Raji (cell line): ENCODE results near the gene DCK.

Experiments used
- POLR2A ChIP-seq: IDR thresholded peaks from 2 replicates; pipeline ENCODE4 v1.6.1; 2011; ENCODE audit warnings: low read depth, low read length, control low read depth; ENCODE audit not compliant: insufficient read depth

DCK gene

DNA sequence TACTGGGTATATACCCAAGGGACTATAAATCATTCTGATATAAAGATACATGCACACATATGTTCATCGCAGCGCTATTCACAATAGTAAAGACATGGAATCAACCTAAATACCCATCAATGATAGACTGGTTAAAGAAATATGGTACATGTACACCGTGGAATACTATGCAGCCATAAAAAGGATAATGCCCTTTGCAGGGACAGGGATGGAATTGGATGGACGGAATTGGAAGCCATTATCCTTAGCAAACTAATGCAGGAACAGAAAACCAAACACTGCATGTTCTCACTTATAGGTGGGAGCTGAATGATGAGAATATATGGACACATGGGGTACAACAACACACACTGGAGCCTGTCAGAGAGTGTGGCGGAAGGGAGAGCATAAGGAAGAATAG is 55.9 kb downstream of the DCK start:
- no peak for TF ChIP-seq POLR2A

DNA sequence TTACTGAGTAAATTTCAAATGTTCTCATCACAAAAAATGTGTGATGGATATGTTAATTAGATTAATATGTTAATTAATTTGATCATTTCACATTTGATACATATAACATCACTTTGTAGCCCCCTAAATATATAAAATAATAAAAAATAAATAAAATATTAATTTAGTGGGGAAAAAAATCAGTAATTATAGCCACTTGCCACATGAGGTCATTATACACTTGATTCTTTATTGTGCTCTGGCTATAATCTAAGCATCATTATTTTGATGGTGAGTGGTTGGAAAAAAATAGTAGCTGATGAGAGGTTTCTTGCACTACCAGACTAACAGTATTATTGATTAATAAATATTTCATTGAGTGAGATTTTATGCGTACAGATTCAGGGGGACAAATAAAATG is 57.4 kb downstream of the DCK start:
- no peak for TF ChIP-seq POLR2A

DNA sequence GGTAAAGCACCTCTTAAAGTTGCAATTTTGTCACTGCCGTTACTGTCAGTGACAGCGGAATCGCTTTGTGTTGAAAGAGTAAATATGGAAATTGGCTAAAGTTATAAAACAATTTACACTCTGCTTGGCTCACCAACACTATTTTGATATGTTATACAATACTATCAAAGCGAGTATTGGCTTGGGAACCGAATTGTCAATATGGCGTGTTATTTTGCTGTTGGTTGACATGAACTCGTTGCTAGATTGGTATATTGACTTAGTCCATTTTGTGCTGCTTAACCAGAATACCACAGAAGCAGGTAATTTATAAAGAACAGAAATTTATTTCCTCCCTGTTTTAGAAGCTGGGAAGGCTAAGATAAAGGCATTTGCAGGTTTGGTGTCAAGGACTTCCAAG is 58.6 kb downstream of the DCK start:
- no peak for TF ChIP-seq POLR2A

DNA sequence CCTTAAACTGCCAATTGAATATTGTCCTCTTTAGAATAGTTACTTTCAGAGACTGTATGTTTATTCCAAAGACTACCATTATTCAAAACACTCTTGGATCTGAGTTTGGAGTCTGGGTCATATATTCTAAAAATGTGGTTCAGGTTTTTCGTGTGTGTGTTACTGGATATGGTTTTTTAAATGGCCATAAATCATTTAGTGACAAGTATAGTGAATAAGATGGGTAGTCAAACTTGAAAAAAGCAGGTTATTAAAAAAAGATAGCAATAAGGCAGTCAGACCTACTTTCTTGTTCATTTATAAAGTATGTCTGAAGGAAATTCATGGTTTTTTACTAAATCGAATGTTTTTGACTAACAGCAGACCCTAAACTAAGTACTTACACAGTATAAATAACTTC is 59.3 kb downstream of the DCK start:
- no peak for TF ChIP-seq POLR2A

DNA sequence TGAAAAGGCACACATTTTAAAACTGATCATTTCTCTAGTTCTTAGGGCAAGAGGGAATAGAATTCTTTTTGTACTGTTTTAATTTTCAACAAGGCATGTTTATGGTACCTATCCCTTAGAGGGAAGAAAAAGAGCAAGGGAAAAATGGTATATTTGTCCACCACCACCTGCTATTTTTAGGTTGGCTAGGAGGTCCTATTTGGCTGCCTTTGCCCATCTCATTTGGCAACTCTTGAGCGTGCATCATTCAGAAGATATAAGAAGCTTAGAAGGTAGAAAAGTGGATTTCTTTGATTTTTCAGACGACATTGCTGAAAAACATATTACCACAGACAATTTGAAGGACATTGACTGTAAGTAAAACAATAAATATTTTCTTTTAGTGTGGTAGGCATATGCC is 69.0 kb downstream of the DCK start:
- no peak for TF ChIP-seq POLR2A

DNA sequence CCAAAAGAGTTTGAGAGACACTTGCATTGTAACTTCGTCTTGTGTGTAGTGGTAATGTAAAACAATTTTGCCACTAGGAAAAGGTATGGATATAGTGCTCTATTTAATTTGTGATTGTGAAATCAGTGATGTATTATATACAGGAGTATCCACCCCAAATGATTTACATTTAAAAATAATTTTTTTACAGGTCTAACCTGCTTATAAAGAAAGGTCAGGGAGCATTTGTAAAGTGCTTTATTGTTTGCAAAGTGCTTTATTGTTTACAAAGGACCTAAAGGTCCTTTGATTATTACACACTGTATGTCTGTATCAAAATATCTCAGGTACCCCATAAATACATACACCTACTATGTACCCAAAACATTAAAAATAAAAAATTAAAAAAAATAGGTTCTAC is 70.3 kb downstream of the DCK start:
- no peak for TF ChIP-seq POLR2A

DNA sequence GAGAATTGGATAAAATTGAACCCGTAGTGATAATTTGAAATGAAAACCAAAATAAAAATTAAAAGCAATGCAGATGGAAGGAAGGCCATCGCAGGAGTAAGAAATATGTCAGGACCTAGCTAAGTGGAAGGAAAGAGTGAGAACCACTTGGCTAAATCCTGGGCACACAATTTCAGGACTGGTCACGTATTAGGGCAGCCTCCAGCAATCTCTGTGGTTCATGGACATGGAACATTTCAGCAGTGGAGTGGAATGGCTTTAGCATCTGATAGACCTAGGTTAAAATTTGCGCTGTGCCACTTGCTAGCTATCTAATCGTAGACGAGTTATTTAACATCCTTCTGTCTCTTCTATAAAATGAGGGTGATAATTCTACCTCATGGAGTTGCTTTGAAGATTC is 71.1 kb downstream of the DCK start:
- no peak for TF ChIP-seq POLR2A

DNA sequence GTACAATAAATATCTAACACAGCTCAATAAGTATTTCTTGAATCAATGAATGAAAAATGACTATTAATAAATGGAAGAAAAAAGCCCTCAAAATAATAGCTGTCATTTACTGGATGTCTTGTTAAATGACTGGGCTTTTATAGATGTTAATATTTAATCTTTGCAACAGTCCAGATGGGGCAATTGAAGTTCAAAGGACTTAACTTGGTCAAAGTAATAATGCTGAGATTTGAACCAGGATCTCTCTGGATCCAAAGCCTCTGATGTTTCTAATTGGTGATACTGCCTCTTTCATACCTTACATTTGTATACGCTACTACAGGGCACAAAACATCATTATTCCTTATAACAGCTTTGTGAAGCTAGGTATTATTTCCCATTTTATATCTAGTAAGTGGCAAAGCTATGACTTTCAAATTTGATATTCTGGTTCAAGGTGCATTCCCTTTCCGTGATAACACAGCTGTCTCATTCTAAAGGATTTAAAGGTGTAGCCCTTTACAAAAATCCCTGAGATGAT is 72.6 kb downstream of the DCK start:
- no peak for TF ChIP-seq POLR2A

DNA sequence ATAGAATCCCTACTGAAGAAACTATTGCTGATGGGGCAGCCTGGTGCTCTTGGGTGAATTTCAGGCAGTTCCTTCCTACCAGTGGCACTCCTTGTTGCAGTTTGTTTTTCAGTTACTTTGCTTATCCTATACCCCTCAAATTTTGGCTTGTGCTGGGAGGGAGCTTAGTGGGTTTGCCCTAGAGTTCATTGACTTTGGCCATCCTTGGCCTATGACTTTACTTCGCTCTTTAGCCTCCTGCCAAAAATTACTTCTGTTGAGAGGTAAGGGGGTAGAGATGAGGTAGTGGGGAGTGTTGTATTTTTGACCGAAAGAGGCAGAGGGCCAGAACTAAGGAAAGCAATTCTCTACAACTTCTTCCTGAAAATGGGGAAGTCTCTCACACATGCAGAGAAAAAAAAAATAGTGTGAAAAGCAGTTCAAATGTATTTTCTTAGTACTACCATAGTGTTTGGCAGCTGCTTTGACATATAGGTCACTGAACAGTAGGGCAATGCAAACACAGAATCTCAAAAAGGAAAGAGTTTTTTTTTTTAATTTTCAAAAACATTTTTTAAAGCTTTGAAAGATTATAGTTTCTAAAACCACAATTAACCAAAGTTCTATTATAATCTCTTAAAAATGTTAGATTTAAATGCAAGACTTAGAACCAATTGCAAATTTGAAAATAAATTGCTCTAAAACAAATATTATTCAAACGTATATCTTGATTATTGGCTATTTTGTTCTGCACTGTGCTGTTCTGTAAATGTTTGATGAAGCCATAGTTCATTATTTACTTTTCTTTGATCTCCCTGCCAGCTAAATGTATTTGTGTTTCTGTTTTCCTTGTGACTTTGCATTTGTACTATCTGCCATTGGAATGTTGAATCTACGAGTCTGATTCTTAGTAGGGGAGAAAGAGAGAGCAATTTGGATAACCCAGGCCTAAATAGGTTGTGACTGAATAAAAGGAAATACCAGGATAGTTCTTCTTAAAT is 73.6 kb downstream of the DCK start:
- TF ChIP-seq POLR2A = no peak

DNA sequence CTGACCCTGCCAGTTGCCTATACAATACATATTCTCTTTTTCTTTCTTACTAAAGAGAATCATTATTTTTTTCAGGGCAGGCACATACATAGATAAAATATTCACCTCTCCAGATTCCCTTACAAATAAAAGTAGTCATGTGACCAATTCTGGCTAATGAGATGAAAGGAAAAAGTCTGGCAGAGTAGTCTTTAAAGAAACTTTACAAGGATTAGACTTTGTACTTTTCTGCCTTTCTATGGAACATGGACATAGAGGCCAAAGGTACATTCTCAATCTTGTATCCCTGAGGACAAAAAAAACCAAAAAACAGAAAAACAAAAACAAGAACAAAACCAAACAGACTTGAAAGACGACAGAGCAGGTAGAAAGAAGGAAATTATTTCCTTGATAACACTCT is 75.6 kb downstream of the DCK start:
- no peak for TF ChIP-seq POLR2A

DNA sequence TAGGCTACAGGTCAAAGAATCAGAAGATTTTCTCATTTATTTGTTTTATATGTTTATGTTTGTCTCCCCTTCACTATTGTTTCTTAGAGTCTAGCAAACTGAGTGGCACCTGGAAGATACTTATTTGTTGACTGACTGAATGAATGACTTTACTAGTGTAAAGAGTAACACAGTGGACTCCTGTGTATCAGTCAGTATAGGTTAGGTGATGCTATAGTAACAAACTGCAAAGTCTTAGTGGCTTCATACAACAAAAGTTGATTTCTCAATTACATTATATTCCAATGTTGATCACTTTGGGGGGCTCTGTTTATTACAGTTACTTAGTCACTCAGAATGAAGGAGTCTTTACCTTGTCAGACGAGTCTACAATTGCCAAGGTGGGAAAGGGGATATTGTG is 76.6 kb downstream of the DCK start:
- TF ChIP-seq POLR2A = no peak

DNA sequence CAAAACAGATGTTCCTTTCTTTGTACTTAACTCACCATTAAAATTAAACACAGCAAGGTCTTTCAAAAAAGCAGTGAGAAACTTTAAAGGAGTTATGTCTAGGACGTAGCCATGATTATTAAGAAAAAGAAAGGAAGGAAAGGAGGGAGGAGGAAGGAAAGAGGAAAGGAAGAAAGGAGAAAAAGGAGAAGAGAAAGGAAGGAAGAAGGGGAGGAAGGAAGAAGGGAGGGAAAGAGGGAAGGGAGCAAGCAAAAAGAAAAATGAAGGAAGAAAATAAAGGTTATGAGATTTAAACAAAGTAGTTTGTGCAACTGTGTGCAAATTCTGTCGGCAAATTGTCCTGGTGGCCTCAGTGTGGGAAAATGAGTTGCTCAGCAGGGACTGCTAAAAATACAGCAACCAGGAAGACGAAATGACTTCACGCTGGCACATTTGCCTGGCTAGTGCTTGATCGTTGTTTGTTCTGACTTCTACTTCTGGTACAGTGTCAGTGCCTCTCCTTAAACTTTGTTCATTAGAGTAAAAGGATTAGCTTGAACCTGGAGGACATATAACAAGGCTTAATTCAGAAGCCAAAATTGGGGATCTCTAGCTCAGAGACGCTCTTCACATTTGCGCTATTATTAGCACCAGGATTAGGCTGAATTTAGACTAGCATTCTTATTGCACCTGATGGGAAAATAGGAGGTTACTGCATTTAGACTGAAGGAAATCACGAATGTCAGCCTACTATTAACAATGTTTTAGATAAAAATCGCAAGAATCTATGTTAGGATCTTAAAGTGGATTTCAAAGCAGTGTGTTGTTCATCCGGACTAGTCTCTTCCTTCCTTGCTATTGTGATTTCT is 81.2 kb downstream of the DCK start:
- no peak for TF ChIP-seq POLR2A
